Mucosa of descending colon (tissue), 3 donors: ENCODE measurements around the gene GOLGA6A. TPM values are rescaled to one million over a fixed set of nuclear protein-coding genes. Genes with fewer than 3 reads are reported as not detected.

ENCODE experiments used
- ATAC-seq: fragments of 200-7000 bp; cut with Tn5 transposase; one replicate; pipeline ENCODE4 v1.9.1; 2020; ENCODE audit warnings: mild to moderate bottlenecking, moderate library complexity
- DNase-seq, 3 donors: peaks; one replicate each; pipeline ENCODE4 v3.0.0-alpha.2; 2020
- H3K36me3 ChIP-seq: fragments of 200-600 bp; one replicate; pipeline ENCODE4 v1.8.0; 2021; ENCODE audit warnings: low read depth, mild to moderate bottlenecking
- H3K4me1 ChIP-seq: fragments of 200-600 bp; one replicate; pipeline ENCODE4 v1.8.0; 2021; ENCODE audit warnings: low read depth, mild to moderate bottlenecking
- H3K4me3 ChIP-seq: fragments of 200-600 bp; one replicate; pipeline ENCODE4 v1.8.0; 2021; ENCODE audit warnings: mild to moderate bottlenecking
- H3K9me3 ChIP-seq: fragments of 200-600 bp; one replicate; pipeline ENCODE4 v1.8.0; 2021; ENCODE audit warnings: mild to moderate bottlenecking
- CTCF ChIP-seq: fragments of 200-600 bp; IDR thresholded peaks from one replicate; pipeline ENCODE4 v1.8.0; 2022; ENCODE audit warnings: antibody characterized with exemption, mild to moderate bottlenecking
- intact Hi-C, 2 donors: fragments of 100-400 bp; cut with DNase I in 1 of 2; cut with micrococcal nuclease in 1 of 2; formaldehyde crosslinking; loops; one replicate each; pipeline versions ENCODE4 v1.11.0 to v1.11.1; 2022; cut with DNase I, micrococcal nuclease
- total RNA-seq, 3 donors: library from RNA; stranded (reverse); fragmentation: NEBNext Ultra II Directional in 2 of 3; extraction: Animal tissue kit (Norgen Biotek cat#: 25700) in 2 of 3; gene quantifications; one replicate each; pipeline versions ENCODE4 v1.2.1 to v1.2.4, GENCODE V29; 2021 to 2023
- donor health status: DM: no; HTN: no; CAD: no; lungs with moderate emphysema.
- donor health status: DM: no; HTN: no; CAD: no.
- donor health status: DM: no; HTN: yes; CAD: no.

Gene GOLGA6A
- total RNA-seq, 3 donors from 2014 or later, result not detected

GRCh38 chr15:74036271-74037170 lies 45.8 kb downstream of the GOLGA6A start:
- ATAC-seq, result peak; percentile 57
- TF ChIP-seq CTCF, result peak; percentile 23
- DNase-seq, result peak in 2 of 3 donors; percentile 69 to 76

GRCh38 chr15:74035121-74036017 lies 47.0 kb downstream of the GOLGA6A start:
- DNase-seq, result no peak
- Histone ChIP-seq H3K4me1 (no peaks in the 10 kb centered on the region), H3K4me3 (no peak overlapping the region), H3K36me3 (peaks cover 3% of the 10 kb centered on the region), H3K9me3 (no peaks in the 10 kb centered on the region)
- TF ChIP-seq CTCF, result no peak
- intact Hi-C loops, result loop anchor here in 1 of 2 donors (10.0 kb wide), 1 partner anchor 51 kb away; no protein-coding TSS in a partner anchor
- ATAC-seq, result no peak

More at GRCh38 chr15:74036271-74037170, 45.8 kb downstream of the GOLGA6A start:
- intact Hi-C loops, result loop anchor here in 1 of 2 donors (10.0 kb wide), 1 partner anchor 52 kb away; no protein-coding TSS in a partner anchor
- Histone ChIP-seq H3K9me3 (no peaks in the 10 kb centered on the region), H3K36me3 (peaks cover 3% of the 10 kb centered on the region), H3K4me3 (no peak overlapping the region), H3K4me1 (peaks cover 2% of the 10 kb centered on the region)

GRCh38 chr15:74034206-74034755 lies 48.1 kb downstream of the GOLGA6A start:
- DNase-seq (no peak), ATAC-seq (no peak)
- H3K9me3 ChIP-seq, result no peaks in the 10 kb centered on the region
- H3K4me3 ChIP-seq, result no peak overlapping the region
- peaks cover 3% of the 10 kb centered on the region for H3K36me3 ChIP-seq
- no peak for TF ChIP-seq CTCF
- intact Hi-C loops, result loop anchor here in 1 of 2 donors (10.0 kb wide), 1 partner anchor 49 kb away; no protein-coding TSS in a partner anchor
- H3K4me1 ChIP-seq, result no peaks in the 10 kb centered on the region

- DNase-seq (no peak), ATAC-seq (no peak)
- peaks cover 3% of the 10 kb centered on the region for H3K36me3 ChIP-seq
These were observed 49.5 kb downstream of the GOLGA6A start for GRCh38 chr15:74032606-74033561.

More at GRCh38 chr15:74032606-74033561, 49.5 kb downstream of the GOLGA6A start:
- Histone ChIP-seq H3K4me1 (no peaks in the 10 kb centered on the region), H3K9me3 (no peaks in the 10 kb centered on the region), H3K4me3 (no peak overlapping the region)
- TF ChIP-seq CTCF, result no peak
- intact Hi-C loops, result loop anchor here in 1 of 2 donors (10.0 kb wide), 1 partner anchor 48 kb away; no protein-coding TSS in a partner anchor
